ENCODE data around the gene ATG7. TPM values are rescaled to one million over a fixed set of nuclear protein-coding genes. Genes with fewer than 3 reads are reported as not detected.

The ATG7 gene
- total RNA-seq, 2 experiments from 2014 or later, result 21.7 to 28.4 TPM

GRCh38 chr3:11517601-11518000 lies 245.4 kb downstream of the ATG7 start:
- Histone ChIP-seq H3K36me3 (ENCODE audit: insufficient read depth, low read length) (no peaks in the 10 kb centered on the region), H3K9me3 (ENCODE audit: low read length) (no peaks in the 10 kb centered on the region), H3K79me2 (ENCODE audit: insufficient read depth, low read depth, low read length) (no peaks in the 10 kb centered on the region), H4K20me1 (ENCODE audit: insufficient read depth, low read length) (no peaks in the 10 kb centered on the region), H3K4me3 (ENCODE audit: low read depth, low read length, poor library complexity, severe bottlenecking) (no peak overlapping the region), H3K4me1 (ENCODE audit: insufficient read depth, low read length, poor library complexity, severe bottlenecking) (no peaks in the 10 kb centered on the region), H2AFZ (ENCODE audit: low read length) (no peak overlapping the region), H3K9me2 (ENCODE audit: insufficient read depth, low read length) (no peaks in the 10 kb centered on the region), H3K4me2 (ENCODE audit: low read length) (no peak overlapping the region), H3K27ac (ENCODE audit: low read depth, low read length, poor library complexity, severe bottlenecking) (no peak overlapping the region)
- no peak for DNase-seq (ENCODE audit: low spot score)
- BruUV-seq (replicated peaks), result no TSS peak
- ChIA-PET CTCF (ENCODE audit: unreplicated experiment) (no interaction called here), POLR2A (no interaction called here)
- no peak for TF ChIP-seq EZH2phosphoT487 (IDR thresholded peaks at IDR 0.05; ENCODE audit: borderline replicate concordance, low read depth, low read length)
- TF ChIP-seq CTCF (conservative IDR thresholded peaks at IDR 0.05; ENCODE audit: low read length), result no peak
- intact Hi-C loops (cut with micrococcal nuclease; ENCODE audit: unreplicated experiment), result no loop called here

- Histone ChIP-seq H3K9me3 (ENCODE audit: low read length) (no peaks in the 10 kb centered on the region), H3K27ac (ENCODE audit: low read depth, low read length, poor library complexity, severe bottlenecking) (no peak overlapping the region), H3K36me3 (ENCODE audit: insufficient read depth, low read length) (no peaks in the 10 kb centered on the region), H2AFZ (ENCODE audit: low read length) (no peak overlapping the region), H3K79me2 (ENCODE audit: insufficient read depth, low read depth, low read length) (no peaks in the 10 kb centered on the region), H4K20me1 (ENCODE audit: insufficient read depth, low read length) (no peaks in the 10 kb centered on the region), H3K9me2 (ENCODE audit: insufficient read depth, low read length) (no peaks in the 10 kb centered on the region), H3K4me3 (ENCODE audit: low read depth, low read length, poor library complexity, severe bottlenecking) (no peak overlapping the region), H3K4me1 (ENCODE audit: insufficient read depth, low read length, poor library complexity, severe bottlenecking) (no peaks in the 10 kb centered on the region), H3K4me2 (ENCODE audit: low read length) (no peak overlapping the region)
- no peak for DNase-seq (ENCODE audit: low spot score)
- POLR2A ChIA-PET, result interaction anchor here (1.2 kb wide), 2 partner anchors 13 to 70 kb away, joined by 5 to 7 read pairs; no protein-coding TSS in a partner anchor
- intact Hi-C loops (cut with micrococcal nuclease; ENCODE audit: unreplicated experiment), result no loop called here
- BruUV-seq (replicated peaks), result no TSS peak
- no peak for TF ChIP-seq EZH2phosphoT487 (IDR thresholded peaks at IDR 0.05; ENCODE audit: borderline replicate concordance, low read depth, low read length)
- TF ChIP-seq CTCF (conservative IDR thresholded peaks at IDR 0.05; ENCODE audit: low read length), result no peak
- CTCF ChIA-PET (ENCODE audit: unreplicated experiment), result no interaction called here
These were observed 249.0 kb downstream of the ATG7 start for GRCh38 chr3:11521167-11521566.

GRCh38 chr3:11522398-11522715 lies 250.2 kb downstream of the ATG7 start:
- Histone ChIP-seq H3K36me3 (ENCODE audit: insufficient read depth, low read length) (no peaks in the 10 kb centered on the region), H3K4me3 (ENCODE audit: low read depth, low read length, poor library complexity, severe bottlenecking) (no peak overlapping the region), H3K4me2 (ENCODE audit: low read length) (no peak overlapping the region), H3K27ac (ENCODE audit: low read depth, low read length, poor library complexity, severe bottlenecking) (no peak overlapping the region), H3K9me2 (ENCODE audit: insufficient read depth, low read length) (no peaks in the 10 kb centered on the region), H4K20me1 (ENCODE audit: insufficient read depth, low read length) (no peaks in the 10 kb centered on the region), H3K9me3 (ENCODE audit: low read length) (peaks cover under 1% of the 10 kb centered on the region; the same call in 1 of the 2 replicates), H3K4me1 (ENCODE audit: insufficient read depth, low read length, poor library complexity, severe bottlenecking) (no peaks in the 10 kb centered on the region), H2AFZ (ENCODE audit: low read length) (no peak overlapping the region), H3K79me2 (ENCODE audit: insufficient read depth, low read depth, low read length) (no peaks in the 10 kb centered on the region)
- POLR2A ChIA-PET, result no interaction called here
- no TSS peak for BruUV-seq (replicated peaks)
- CTCF ChIA-PET (ENCODE audit: unreplicated experiment), result no interaction called here
- no peak for TF ChIP-seq EZH2phosphoT487 (IDR thresholded peaks at IDR 0.05; ENCODE audit: borderline replicate concordance, low read depth, low read length)
- TF ChIP-seq CTCF (conservative IDR thresholded peaks at IDR 0.05; ENCODE audit: low read length), result no peak
- no peak for DNase-seq (ENCODE audit: low spot score)
- intact Hi-C loops (cut with micrococcal nuclease; ENCODE audit: unreplicated experiment), result no loop called here

Data from OCI-LY7 (cell line).